ENCODE data around the gene GFER. TPM values are rescaled to one million over a fixed set of nuclear protein-coding genes. Genes with fewer than 3 reads are reported as not detected.

The GFER gene
- total and polyA plus RNA-seq, 9 of the 15 experiments (the other 6 are each of a cell fraction or from before 2014, with no cell fraction given), result 4.3 to 53.7 (median 19.8) TPM

DNA sequence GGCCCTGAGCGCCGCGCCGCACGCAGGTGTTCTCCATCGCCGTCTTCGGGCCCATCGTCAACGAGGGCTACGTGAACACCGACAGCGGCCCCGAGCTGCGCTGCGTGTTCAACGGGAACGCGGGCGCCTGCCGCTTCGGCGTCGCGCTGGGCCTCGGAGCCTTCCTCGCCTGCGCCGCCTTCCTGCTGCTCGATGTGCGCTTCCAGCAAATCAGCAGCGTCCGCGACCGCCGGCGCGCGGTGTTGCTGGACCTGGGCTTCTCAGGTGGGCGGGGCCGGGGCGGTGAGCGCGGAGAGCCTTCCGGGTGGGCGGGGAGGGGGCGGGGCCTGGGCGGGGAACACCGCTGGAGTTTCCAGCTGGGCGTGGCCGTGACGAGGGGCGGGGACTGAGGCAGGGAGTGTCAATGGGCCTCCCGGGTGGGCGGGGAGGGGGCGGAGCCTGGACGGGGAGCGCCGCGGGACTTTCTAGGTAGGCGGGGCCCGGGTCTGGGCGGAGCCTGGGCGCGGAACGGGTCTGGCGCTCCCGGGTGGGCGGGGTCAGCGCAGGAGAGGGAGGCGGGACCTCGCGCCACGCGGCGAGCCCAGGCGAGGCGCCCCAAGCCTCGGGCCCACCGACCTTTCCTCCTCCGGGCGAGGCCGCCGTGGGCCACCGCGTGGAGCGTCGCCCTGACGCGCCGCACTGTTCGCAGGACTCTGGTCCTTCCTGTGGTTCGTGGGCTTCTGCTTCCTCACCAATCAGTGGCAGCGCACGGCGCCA is 8.1 kb downstream of the GFER start (continued):
- TF ChIP-seq ARID2 (IDR thresholded peaks at IDR 0.05) (no peak), PTBP1 (IDR thresholded peaks at IDR 0.05; ENCODE audit: low read depth, low read length) (0 out of 2 replicates have a peak, but pooled peaks have one; percentile 54), RBM34 (IDR thresholded peaks at IDR 0.05; ENCODE audit: borderline replicate concordance, insufficient read depth, low read length) (0 out of 2 replicates have a peak, but pooled peaks have one; percentile 77), CREB1 (IDR thresholded peaks at IDR 0.05) (no peak; the same call in 1 of the 2 replicates), CREB1 (CRISPR knock-in tag; IDR thresholded peaks at IDR 0.05) (peak; percentile 35), GATAD2A (IDR thresholded peaks at IDR 0.05) (0 out of 2 replicates have a peak, but pooled peaks have one; percentile 30), POLR2G (IDR thresholded peaks at IDR 0.05; ENCODE audit: low read depth, low read length) (peak; percentile 82), IFI16 (CRISPR knock-in tag; IDR thresholded peaks at IDR 0.05) (no peak), HMG20A (CRISPR knock-in tag; conservative IDR thresholded peaks at IDR 0.05) (no peak), ZNF445 (CRISPR knock-in tag; IDR thresholded peaks at IDR 0.05; ENCODE audit: low read depth) (no peak)
- TF ChIP-seq, protein P1, sequence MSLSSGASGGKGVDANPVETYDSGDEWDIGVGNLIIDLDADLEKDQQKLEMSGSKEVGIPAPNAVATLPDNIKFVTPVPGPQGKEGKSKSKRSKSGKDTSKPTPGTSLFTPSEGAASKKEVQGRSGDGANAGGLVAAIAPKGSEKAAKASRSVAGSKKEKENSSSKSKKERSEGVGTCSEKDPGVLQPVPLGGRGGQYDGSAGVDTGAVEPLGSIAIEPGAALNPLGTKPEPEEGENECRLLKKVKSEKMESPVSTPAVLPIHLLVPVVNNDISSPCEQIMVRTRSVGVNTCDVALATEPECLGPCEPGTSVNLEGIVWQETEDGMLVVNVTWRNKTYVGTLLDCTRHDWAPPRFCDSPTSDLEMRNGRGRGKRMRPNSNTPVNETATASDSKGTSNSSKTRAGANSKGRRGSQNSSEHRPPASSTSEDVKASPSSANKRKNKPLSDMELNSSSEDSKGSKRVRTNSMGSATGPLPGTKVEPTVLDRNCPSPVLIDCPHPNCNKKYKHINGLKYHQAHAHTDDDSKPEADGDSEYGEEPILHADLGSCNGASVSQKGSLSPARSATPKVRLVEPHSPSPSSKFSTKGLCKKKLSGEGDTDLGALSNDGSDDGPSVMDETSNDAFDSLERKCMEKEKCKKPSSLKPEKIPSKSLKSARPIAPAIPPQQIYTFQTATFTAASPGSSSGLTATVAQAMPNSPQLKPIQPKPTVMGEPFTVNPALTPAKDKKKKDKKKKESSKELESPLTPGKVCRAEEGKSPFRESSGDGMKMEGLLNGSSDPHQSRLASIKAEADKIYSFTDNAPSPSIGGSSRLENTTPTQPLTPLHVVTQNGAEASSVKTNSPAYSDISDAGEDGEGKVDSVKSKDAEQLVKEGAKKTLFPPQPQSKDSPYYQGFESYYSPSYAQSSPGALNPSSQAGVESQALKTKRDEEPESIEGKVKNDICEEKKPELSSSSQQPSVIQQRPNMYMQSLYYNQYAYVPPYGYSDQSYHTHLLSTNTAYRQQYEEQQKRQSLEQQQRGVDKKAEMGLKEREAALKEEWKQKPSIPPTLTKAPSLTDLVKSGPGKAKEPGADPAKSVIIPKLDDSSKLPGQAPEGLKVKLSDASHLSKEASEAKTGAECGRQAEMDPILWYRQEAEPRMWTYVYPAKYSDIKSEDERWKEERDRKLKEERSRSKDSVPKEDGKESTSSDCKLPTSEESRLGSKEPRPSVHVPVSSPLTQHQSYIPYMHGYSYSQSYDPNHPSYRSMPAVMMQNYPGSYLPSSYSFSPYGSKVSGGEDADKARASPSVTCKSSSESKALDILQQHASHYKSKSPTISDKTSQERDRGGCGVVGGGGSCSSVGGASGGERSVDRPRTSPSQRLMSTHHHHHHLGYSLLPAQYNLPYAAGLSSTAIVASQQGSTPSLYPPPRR (CRISPR knock-in tag; IDR thresholded peaks at IDR 0.05; ENCODE audit: borderline replicate concordance), result no peak
- TF ChIP-seq, protein P2, sequence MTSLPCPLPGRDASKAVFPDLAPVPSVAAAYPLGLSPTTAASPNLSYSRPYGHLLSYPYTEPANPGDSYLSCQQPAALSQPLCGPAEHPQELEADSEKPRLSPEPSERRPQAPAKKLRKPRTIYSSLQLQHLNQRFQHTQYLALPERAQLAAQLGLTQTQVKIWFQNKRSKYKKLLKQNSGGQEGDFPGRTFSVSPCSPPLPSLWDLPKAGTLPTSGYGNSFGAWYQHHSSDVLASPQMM (CRISPR knock-in tag; IDR thresholded peaks at IDR 0.05), result no peak
- TF ChIP-seq, protein P3, sequence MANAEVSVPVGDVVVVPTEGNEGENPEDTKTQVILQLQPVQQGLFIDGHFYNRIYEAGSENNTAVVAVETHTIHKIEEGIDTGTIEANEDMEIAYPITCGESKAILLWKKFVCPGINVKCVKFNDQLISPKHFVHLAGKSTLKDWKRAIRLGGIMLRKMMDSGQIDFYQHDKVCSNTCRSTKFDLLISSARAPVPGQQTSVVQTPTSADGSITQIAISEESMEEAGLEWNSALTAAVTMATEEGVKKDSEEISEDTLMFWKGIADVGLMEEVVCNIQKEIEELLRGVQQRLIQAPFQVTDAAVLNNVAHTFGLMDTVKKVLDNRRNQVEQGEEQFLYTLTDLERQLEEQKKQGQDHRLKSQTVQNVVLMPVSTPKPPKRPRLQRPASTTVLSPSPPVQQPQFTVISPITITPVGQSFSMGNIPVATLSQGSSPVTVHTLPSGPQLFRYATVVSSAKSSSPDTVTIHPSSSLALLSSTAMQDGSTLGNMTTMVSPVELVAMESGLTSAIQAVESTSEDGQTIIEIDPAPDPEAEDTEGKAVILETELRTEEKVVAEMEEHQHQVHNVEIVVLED (CRISPR knock-in tag; IDR thresholded peaks at IDR 0.05), result 0 out of 2 replicates have a peak, but pooled peaks have one; percentile 47
- TF ChIP-seq, protein P4, sequence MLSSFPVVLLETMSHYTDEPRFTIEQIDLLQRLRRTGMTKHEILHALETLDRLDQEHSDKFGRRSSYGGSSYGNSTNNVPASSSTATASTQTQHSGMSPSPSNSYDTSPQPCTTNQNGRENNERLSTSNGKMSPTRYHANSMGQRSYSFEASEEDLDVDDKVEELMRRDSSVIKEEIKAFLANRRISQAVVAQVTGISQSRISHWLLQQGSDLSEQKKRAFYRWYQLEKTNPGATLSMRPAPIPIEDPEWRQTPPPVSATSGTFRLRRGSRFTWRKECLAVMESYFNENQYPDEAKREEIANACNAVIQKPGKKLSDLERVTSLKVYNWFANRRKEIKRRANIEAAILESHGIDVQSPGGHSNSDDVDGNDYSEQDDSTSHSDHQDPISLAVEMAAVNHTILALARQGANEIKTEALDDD (IDR thresholded peaks at IDR 0.05), result no peak
- TF ChIP-seq, protein P5, sequence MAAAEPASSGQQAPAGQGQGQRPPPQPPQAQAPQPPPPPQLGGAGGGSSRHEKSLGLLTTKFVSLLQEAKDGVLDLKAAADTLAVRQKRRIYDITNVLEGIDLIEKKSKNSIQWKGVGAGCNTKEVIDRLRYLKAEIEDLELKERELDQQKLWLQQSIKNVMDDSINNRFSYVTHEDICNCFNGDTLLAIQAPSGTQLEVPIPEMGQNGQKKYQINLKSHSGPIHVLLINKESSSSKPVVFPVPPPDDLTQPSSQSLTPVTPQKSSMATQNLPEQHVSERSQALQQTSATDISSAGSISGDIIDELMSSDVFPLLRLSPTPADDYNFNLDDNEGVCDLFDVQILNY (CRISPR knock-in tag; IDR thresholded peaks at IDR 0.05), result peak; percentile 90
